CD4-positive, alpha-beta T cell treated with Interleukin-15 for 1 hour (primary cell): ENCODE measurements around the gene SIGLEC9.
"Not testable (repeated sequence)": the region's sequence is repeated elsewhere in the genome, so short reads cannot be mapped to it uniquely, and the experiment has no call there.

Experiments
- DNase-seq: peaks from one replicate; pipeline ENCODE4 v3.0.0-alpha.2; 2020

The SIGLEC9 gene

GRCh38 chr19:51125421-51126075, 842 bp downstream of the SIGLEC9 start:
- no peak for DNase-seq

DNA sequence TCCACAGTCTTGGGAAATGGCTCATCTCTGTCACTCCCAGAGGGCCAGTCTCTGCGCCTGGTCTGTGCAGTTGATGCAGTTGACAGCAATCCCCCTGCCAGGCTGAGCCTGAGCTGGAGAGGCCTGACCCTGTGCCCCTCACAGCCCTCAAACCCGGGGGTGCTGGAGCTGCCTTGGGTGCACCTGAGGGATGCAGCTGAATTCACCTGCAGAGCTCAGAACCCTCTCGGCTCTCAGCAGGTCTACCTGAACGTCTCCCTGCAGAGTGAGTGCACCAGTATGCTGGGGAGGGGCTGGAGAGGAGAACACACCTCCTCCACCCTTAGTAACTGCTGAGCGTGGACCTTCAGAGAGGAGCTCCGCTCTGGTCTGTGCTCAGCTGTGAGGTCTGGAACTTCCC, 2.3 kb downstream of the SIGLEC9 start:
- no peak for DNase-seq

GRCh38 chr19:51127755-51128154, 3.0 kb downstream of the SIGLEC9 start:
- peak; percentile 77 for DNase-seq

GRCh38 chr19:51128227-51128626, 3.5 kb downstream of the SIGLEC9 start:
- no peak for DNase-seq

DNA sequence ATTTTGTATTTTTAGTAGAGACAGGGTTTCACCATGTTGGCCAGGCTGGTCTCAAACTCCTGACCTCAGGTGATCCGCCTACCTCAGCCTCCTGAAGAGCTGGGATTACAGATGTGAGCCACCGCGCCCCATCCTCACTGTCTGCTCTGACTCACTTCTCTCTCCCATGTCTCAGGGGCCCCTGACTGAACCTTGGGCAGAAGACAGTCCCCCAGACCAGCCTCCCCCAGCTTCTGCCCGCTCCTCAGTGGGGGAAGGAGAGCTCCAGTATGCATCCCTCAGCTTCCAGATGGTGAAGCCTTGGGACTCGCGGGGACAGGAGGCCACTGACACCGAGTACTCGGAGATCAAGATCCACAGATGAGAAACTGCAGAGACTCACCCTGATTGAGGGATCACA, 5.0 kb downstream of the SIGLEC9 start:
- no peak for DNase-seq

GRCh38 chr19:51131780-51132680, 7.3 kb downstream of the SIGLEC9 start:
- DNase-seq = no peak

- no peak for DNase-seq
Observed at GRCh38 chr19:51135004-51135403, 10.3 kb downstream of the SIGLEC9 start.

- no peak for DNase-seq
Observed at GRCh38 chr19:51135986-51136762, 11.5 kb downstream of the SIGLEC9 start.

GRCh38 chr19:51136851-51137551, 12.3 kb downstream of the SIGLEC9 start:
- DNase-seq = peak; percentile 54

DNA sequence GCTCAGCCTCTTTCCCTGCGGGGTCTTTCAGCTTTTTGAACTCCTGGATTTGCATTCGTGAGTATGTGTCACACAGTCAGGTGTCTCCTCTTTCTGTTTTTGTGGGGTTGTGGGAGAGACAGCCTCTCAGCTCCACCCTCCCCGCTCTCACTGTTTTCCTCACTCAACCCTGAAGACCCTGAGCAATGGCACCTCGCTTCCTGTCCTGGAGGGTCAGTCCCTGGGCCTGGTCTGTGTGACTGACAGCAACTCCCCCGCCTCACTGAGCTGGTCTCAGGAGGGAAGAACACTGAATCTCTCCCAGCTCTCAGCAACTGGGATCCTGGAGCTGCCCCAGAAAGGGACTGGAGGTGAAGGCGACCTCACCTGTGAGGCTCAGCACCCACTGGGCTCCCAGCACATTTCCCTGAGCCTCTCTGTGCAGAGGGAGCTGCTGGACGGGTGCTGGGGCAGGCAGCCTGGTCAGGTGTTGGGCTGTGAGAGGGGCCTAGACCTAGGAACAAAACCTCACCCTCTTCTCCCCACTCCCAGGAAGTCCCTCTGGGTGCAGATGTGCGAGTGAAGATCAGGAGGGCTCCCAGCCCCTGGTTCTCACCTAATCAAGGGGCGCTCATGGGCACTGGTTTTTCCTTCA, 13.2 kb downstream of the SIGLEC9 start:
- DNase-seq = no peak

DNA sequence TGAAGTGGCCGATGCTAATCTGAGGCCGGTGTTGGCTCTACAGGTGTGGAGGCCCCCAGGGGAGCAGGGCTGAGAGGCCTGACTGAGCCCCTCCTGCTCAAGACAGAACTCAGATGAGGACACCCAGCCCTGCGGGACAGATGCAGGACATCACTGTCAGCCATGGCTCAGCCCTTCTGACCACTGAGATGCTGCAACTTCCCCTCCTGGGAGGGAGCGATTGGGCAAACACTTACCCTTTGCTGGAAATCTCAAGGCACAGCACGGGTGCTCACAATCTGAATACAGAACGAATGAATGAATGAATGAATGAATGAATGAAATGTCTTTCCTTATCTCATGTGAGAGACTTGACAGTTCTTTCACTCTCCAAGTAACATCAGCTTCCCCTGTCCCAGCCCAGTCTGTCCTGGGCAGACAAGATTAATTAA, 13.9 kb downstream of the SIGLEC9 start:
- DNase-seq = peak; percentile 61

DNA sequence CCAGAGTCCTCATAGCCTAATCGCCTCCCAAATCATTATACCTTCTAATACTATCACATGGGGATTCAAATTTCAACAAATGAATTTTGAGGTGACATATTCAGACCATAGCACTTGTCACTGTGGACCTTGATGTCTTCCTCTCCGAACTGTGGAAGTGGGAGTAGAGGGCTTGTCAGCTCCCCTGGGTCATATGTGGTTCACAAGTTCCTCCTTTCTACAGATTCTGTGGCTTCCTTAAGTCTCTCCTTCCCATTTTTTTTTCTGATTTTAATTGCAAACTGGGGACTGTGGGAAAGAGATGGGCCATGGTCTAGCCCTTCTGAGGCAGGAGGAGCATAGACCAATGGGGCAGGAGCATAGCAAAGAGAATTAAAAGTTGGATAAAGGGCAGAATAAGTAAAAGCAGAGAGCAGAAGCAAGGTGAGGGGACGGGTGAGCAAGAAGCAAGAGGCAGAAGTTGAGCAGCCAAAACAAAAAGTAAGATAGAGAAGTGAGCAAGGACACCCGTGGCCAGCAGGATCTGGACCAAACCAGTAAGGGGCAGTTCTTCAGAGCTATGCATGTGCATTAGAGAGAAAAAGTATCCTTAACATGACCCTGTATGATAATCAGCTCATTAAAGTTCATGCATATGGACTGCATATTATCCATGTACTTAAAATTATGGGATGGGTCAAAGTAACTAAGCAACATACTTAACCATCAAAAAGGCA, 14.8 kb downstream of the SIGLEC9 start:
- DNase-seq = no peak

DNA sequence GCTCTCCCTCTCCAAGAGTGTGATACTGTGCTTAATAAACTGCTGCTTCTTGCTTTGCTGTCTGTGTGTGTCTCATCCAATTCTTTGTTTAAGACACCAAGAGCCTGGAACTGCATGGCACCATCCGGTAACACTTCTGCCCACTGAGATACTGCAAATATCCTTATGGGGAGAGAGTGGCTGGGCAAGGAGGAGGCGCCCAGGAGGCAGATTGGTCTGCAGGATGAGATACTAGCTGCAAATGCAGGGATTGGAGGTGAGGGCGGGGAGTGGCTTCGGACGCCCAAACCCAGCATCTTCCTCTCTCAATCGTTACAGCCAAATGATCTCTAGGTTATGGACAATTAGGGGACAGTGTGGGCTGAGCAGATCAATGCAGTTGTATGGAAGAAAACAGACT, 15.7 kb downstream of the SIGLEC9 start:
- DNase-seq = no peak

DNA sequence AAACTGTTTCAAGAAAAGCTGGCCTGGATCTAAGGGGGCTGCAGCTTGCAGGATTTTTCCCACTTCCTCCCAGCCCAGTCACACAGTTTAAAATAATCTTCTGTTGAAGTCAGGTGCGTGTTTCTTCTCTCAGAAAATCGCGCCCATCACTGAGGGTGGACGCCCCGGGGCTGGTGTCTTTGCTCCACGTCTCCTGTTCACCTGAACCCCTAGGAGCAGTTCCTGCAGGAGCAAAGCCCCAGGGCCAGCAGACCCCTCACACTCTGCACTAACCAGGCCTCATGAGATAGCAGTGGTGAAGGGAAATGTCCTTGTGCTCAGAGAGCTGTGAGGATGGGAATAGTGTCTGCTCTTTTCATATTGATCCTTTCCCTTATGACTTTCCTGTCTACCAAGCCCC, 16.5 kb downstream of the SIGLEC9 start:
- no peak for DNase-seq

- peak; percentile 37 for DNase-seq
Observed at GRCh38 chr19:51142119-51142518, 17.4 kb downstream of the SIGLEC9 start, which contains the start of gene SIGLEC7. SIGLEC7 (plus strand) TSS chr19:51142301; CDS start chr19:51142370, 69 bp downstream.

DNA sequence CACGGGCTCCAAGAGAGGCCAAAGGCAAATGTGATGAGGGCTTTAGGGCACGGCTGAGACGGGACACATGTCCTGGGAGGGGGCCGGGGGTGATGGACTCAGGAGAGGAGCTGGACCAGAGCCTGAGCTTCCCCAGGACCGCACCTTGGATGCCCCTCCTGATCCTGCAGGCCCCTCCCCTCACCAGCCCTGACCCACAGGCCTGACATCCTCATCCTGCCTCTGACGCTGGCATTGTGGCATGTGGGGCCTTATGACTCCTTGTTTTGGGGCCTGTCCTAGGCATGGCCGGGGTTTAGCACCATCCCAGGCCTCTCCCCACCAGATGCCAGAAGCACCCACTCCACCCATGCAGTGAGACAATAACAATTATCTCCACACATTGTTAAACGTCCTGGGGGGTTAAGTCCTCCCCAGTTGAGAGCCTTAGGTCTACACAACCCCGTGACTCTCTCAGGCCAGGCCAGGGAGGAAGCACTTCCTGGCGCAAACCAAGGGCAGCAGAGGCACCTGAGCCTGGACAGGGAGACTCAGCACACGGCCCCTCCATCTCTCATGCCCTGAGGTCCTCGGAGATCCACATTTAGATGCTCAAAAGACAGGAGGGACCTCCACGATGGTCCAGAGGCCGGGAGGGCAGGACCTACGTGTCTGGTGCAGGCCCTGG, 18.2 kb downstream of the SIGLEC9 start:
- DNase-seq = not testable (repeated sequence)

GRCh38 chr19:51143486-51143885, 18.8 kb downstream of the SIGLEC9 start:
- DNase-seq = no peak

- no peak for DNase-seq
Observed at GRCh38 chr19:51144482-51145045, 19.9 kb downstream of the SIGLEC9 start.

GRCh38 chr19:51145916-51146493, 21.3 kb downstream of the SIGLEC9 start:
- DNase-seq = no peak

GRCh38 chr19:51146751-51147150, 22.0 kb downstream of the SIGLEC9 start:
- DNase-seq = no peak
